ENCODE data around the gene PTPRU. TPM values are rescaled to one million over a fixed set of nuclear protein-coding genes. Genes with fewer than 3 reads are reported as not detected.

PTPRU gene
- total RNA-seq, 1 experiment from 2014 or later = 40.7 TPM

- ChIA-PET CTCF (no interaction called here), RAD21 (ENCODE audit: low non-redundant PET in 1 of 2, low total read pairs in 2 of 2, uncharacterized antibody in 2 of 2, unreplicated experiment in 2 of 2) (no interaction called here), POLR2A (no interaction called here)
- H3K27me3 ChIP-seq (ENCODE audit: insufficient read depth, low read length) = peaks cover 22% of the 10 kb centered on the region
- no peak for ATAC-seq
- peaks cover 0 to 11% of the 10 kb centered on the region in 2 experiments; a peak in 1 of 4 replicates for H3K9me3 ChIP-seq (ENCODE audit: control insufficient read depth in 1 of 2, insufficient read depth in 1 of 2, low read depth in 1 of 2, low read length in 2 of 2)
- no peaks in the 10 kb centered on the region for H3K9me2 ChIP-seq (ENCODE audit: insufficient read depth)
- BruUV-seq (replicated peaks) = no TSS peak
- no peak overlapping the region for H3K9ac ChIP-seq (ENCODE audit: low read length)
- no peak overlapping the region for H3K4me3 ChIP-seq (replicated peaks in 1 of 2; ENCODE audit: low read depth in 1 of 2, low read length in 2 of 2)
- TF ChIP-seq TCF7L2 (IDR thresholded peaks at IDR 0.05; ENCODE audit: borderline replicate concordance, extremely low read depth, insufficient read depth, insufficient read length) (no peak), POLR2A (IDR thresholded peaks at IDR 0.05; ENCODE audit: borderline replicate concordance, extremely low read depth, insufficient read depth, insufficient read length) (no peak), SIN3A (IDR thresholded peaks at IDR 0.05; ENCODE audit: low read depth) (no peak), EZH2phosphoT487 (IDR thresholded peaks at IDR 0.05; ENCODE audit: borderline replicate concordance) (no peak), REST (IDR thresholded peaks at IDR 0.05; ENCODE audit: low read depth) (no peak), CTCF (IDR thresholded peaks at IDR 0.05 in 2 of 3, conservative IDR thresholded peaks at IDR 0.05 in 1 of 3; ENCODE audit: borderline replicate concordance in 1 of 3, insufficient read depth in 1 of 3, low read depth in 2 of 3, low read length in 2 of 3) (no peak), POLR2AphosphoS5 (IDR thresholded peaks at IDR 0.05; ENCODE audit: low read depth, low read length) (no peak), EZH2 (IDR thresholded peaks at IDR 0.05) (no peak), EGR1 (IDR thresholded peaks at IDR 0.05; ENCODE audit: low read depth) (no peak), RAD21 (IDR thresholded peaks at IDR 0.05; ENCODE audit: low read depth) (no peak)
- intact Hi-C loops (cut with micrococcal nuclease) = loop anchor here (10.0 kb wide), 2 partner anchors 137 to 423 kb away; partner anchors contain the start of genes MECR and PTPRU
- H3K4me1 ChIP-seq (ENCODE audit: control insufficient read depth in 1 of 2, insufficient read depth in 2 of 2, low read length in 2 of 2) = no peaks in the 10 kb centered on the region
- H3K27ac ChIP-seq (ENCODE audit: low read depth, low read length) = no peak overlapping the region
- no peak overlapping the region for H2AFZ ChIP-seq (ENCODE audit: low read depth, low read length, poor library complexity, severe bottlenecking)
- H4K20me1 ChIP-seq (ENCODE audit: insufficient read depth) = no peaks in the 10 kb centered on the region
- H3K79me2 ChIP-seq (ENCODE audit: insufficient read depth, low read length) = no peaks in the 10 kb centered on the region
- no peak overlapping the region for H3K4me2 ChIP-seq (ENCODE audit: low read length)
- no peak for DNase-seq (ENCODE audit: low read depth, low spot score)
- H3K36me3 ChIP-seq (ENCODE audit: control insufficient read depth in 1 of 2, insufficient read depth in 2 of 2, low read length in 2 of 2) = no peaks in the 10 kb centered on the region
Measured at GRCh38 chr1:29371332-29371731, 135.0 kb downstream of the PTPRU start.
